ENCODE data around the gene BACH2.
"Not testable (repeated sequence)": the region's sequence is repeated elsewhere in the genome, so short reads cannot be mapped to it uniquely, and the experiment has no call there.

The BACH2 gene

GRCh38 chr6:89916136-89916920 is 380.3 kb downstream of the BACH2 start:
- no peak for DNase-seq (ENCODE audit: low spot score)

- no peak for DNase-seq (ENCODE audit: low spot score)
These were observed 385.8 kb downstream of the BACH2 start for GRCh38 chr6:89910902-89911240.

- not testable (repeated sequence) for DNase-seq (ENCODE audit: low spot score)
These were observed 386.4 kb downstream of the BACH2 start for GRCh38 chr6:89910001-89910901.

GRCh38 chr6:89895276-89895874 is 401.3 kb downstream of the BACH2 start:
- peak; percentile 50 for DNase-seq (ENCODE audit: low spot score)

GRCh38 chr6:89894169-89894568 is 402.5 kb downstream of the BACH2 start, which contains the start of gene GJA10:
Gene GJA10, plus strand, starts transcription at chr6:89894469. Its CDS starts 0 bp downstream, at chr6:89894469.
- no peak for DNase-seq (ENCODE audit: low spot score)

- not testable (repeated sequence) for DNase-seq (ENCODE audit: low spot score)
These were observed 404.1 kb downstream of the BACH2 start for GRCh38 chr6:89892577-89892976.

- DNase-seq (ENCODE audit: low spot score) = not testable (repeated sequence)
These were observed 405.7 kb downstream of the BACH2 start for GRCh38 chr6:89890845-89891528.

- DNase-seq (ENCODE audit: low spot score) = no peak
These were observed 407.8 kb downstream of the BACH2 start for GRCh38 chr6:89888871-89889270.

GRCh38 chr6:89888138-89888514 is 408.5 kb downstream of the BACH2 start:
- no peak for DNase-seq (ENCODE audit: low spot score)

GRCh38 chr6:89887452-89888137 is 409.0 kb downstream of the BACH2 start:
- DNase-seq (ENCODE audit: low spot score) = no peak

GRCh38 chr6:89886378-89887120 is 410.1 kb downstream of the BACH2 start:
- no peak for DNase-seq (ENCODE audit: low spot score)

Small RNA genes within 50 kb of the gene (small RNA-seq; reads per million reads assigned to genes)
- gene MIR4464 (0 reads per million in 2 experiments), gene RF00019 (0 reads per million in 2 experiments), gene RN7SKP110 (0 to 0.09 reads per million in 2 experiments)

Measured in SK-N-DZ (cell line).